Left lung (tissue), 10 donors: ENCODE measurements around the gene KRT72. TPM values are rescaled to one million over a fixed set of nuclear protein-coding genes. Genes with fewer than 3 reads are reported as not detected.

Source experiments
- ATAC-seq: fragments of 200-7000 bp; cut with Tn5 transposase; one replicate; pipeline ENCODE4 v1.9.1; 2020; ENCODE audit warnings: moderate library complexity
- DNase-seq, 4 donors: peaks; one replicate each; pipeline ENCODE4 v3.0.0-alpha.2; 2013 to 2020
- H3K27ac ChIP-seq, 2 donors: fragments of 200-600 bp; sonication (generic) in 1 of 2; one replicate each; pipeline versions ENCODE4 v1.5.0 to v1.8.0; 2020 to 2021
- H3K27me3 ChIP-seq, 2 donors: fragments of 200-600 bp; sonication (generic) in 1 of 2; one replicate each; pipeline versions ENCODE4 v1.5.0 to v1.8.0; 2020 to 2021
- H3K36me3 ChIP-seq, 2 donors: fragments of 200-600 bp; sonication (generic) in 1 of 2; one replicate each; pipeline versions ENCODE4 v1.5.0 to v1.8.0; 2020 to 2021
- H3K4me1 ChIP-seq, 2 donors: fragments of 200-600 bp; one replicate each; pipeline ENCODE4 v1.8.0; 2021
- H3K4me3 ChIP-seq, 2 donors: fragments of 200-600 bp; sonication (generic) in 1 of 2; one replicate each; pipeline versions ENCODE4 v1.5.0 to v1.8.0; 2020 to 2021; ENCODE audit warnings: mild to moderate bottlenecking in 1 of 2
- H3K9me3 ChIP-seq, 2 donors: fragments of 200-600 bp; sonication (generic) in 1 of 2; one replicate each; pipeline versions ENCODE4 v1.5.0 to v1.8.0; 2020 to 2021
- CTCF ChIP-seq, 2 donors: fragments of 200-600 bp; sonication (generic) in 1 of 2; IDR thresholded peaks; one replicate each; pipeline versions ENCODE4 v1.5.0 to v1.8.0; 2021; ENCODE audit warnings: antibody characterized with exemption in 2 of 2
- intact Hi-C, 2 donors: fragments of 100-400 bp; cut with DNase I; formaldehyde crosslinking; loops; one replicate each; pipeline versions ENCODE4 v1.11.2 to v1.14.2; 2022
- polyA plus RNA-seq, 6 donors: library from polyadenylated mRNA; unstranded; fragments of 120-200 nt; gene quantifications; one replicate each; pipeline ENCODE4 v1.2.1, GENCODE V29; 2013; ENCODE audit not compliant: insufficient read length in 6 of 6
- total RNA-seq, 2 donors: library from RNA; stranded (reverse); fragmentation: NEBNext Ultra II Directional; extraction: Animal tissue kit (Norgen Biotek cat#: 25700); gene quantifications; one replicate each; pipeline ENCODE4 v1.2.1, GENCODE V29; 2021
- donor health status: DM: no; HTN: yes; CAD: no.
- donor health status: DM: no; HTN: no; CAD: no.

The KRT72 gene
- total and polyA plus RNA-seq, 8 donors = 0.08 to 0.30 (median 0.21) TPM; not detected in 2

- peaks cover 0 to 43% of the 10 kb centered on the region in 2 donors for H3K27me3 ChIP-seq
- no peak overlapping the region for H3K4me3 ChIP-seq
- H3K4me1 ChIP-seq = no peaks in the 10 kb centered on the region
- no peak for ATAC-seq
- H3K27ac ChIP-seq = no peak overlapping the region
- TF ChIP-seq CTCF (IDR thresholded peaks at IDR 0.05) = no peak
- H3K36me3 ChIP-seq = no peaks in the 10 kb centered on the region
- no peaks in the 10 kb centered on the region for H3K9me3 ChIP-seq
- intact Hi-C loops = no loop called here
- DNase-seq = no peak
These were observed 9.7 kb downstream of the KRT72 start for GRCh38 chr12:52591521-52591920.

- Histone ChIP-seq H3K4me1 (no peaks in the 10 kb centered on the region), H3K36me3 (no peaks in the 10 kb centered on the region), H3K27ac (no peak overlapping the region), H3K4me3 (no peak overlapping the region), H3K27me3 (peaks cover 0 to 30% of the 10 kb centered on the region in 2 donors), H3K9me3 (no peaks in the 10 kb centered on the region)
- DNase-seq (no peak), ATAC-seq (no peak)
- no peak for TF ChIP-seq CTCF (IDR thresholded peaks at IDR 0.05)
- intact Hi-C loops = no loop called here
These were observed 11.2 kb downstream of the KRT72 start for GRCh38 chr12:52590021-52590420.

- Histone ChIP-seq H3K9me3 (no peaks in the 10 kb centered on the region), H3K4me3 (no peak overlapping the region), H3K36me3 (no peaks in the 10 kb centered on the region), H3K27me3 (peaks cover 0 to 28% of the 10 kb centered on the region in 2 donors), H3K27ac (no peak overlapping the region), H3K4me1 (no peaks in the 10 kb centered on the region)
- ATAC-seq (no peak), DNase-seq (peak in 1 of 4 donors; percentile 70)
- no peak for TF ChIP-seq CTCF (IDR thresholded peaks at IDR 0.05)
- intact Hi-C loops = loop anchor here in 1 of 2 donors (10.0 kb wide), 1 partner anchor 387 kb away; no protein-coding TSS in a partner anchor
These were observed 13.7 kb downstream of the KRT72 start for GRCh38 chr12:52587563-52587962.

GRCh38 chr12:52585946-52586345 is 15.3 kb downstream of the KRT72 start:
- intact Hi-C loops = loop anchor here in 1 of 2 donors (10.0 kb wide), 1 partner anchor 389 kb away; no protein-coding TSS in a partner anchor
- no peak for ATAC-seq
- TF ChIP-seq CTCF (IDR thresholded peaks at IDR 0.05) = no peak

GRCh38 chr12:52585066-52585465 is 16.2 kb downstream of the KRT72 start:
- Histone ChIP-seq H3K27ac (no peak overlapping the region), H3K9me3 (no peaks in the 10 kb centered on the region), H3K4me3 (no peak overlapping the region), H3K4me1 (no peaks in the 10 kb centered on the region), H3K27me3 (peaks cover 0 to 31% of the 10 kb centered on the region in 2 donors), H3K36me3 (no peaks in the 10 kb centered on the region)
- no peak for ATAC-seq
- intact Hi-C loops = loop anchor here in 1 of 2 donors (10.0 kb wide), 1 partner anchor 390 kb away; no protein-coding TSS in a partner anchor
- no peak for DNase-seq
- TF ChIP-seq CTCF (IDR thresholded peaks at IDR 0.05) = no peak

More at GRCh38 chr12:52585946-52586345, 15.3 kb downstream of the KRT72 start:
- Histone ChIP-seq H3K36me3 (no peaks in the 10 kb centered on the region), H3K27me3 (peaks cover 0 to 31% of the 10 kb centered on the region in 2 donors), H3K27ac (no peak overlapping the region), H3K4me3 (no peak overlapping the region), H3K9me3 (no peaks in the 10 kb centered on the region), H3K4me1 (no peaks in the 10 kb centered on the region)
- no peak for DNase-seq
